Endodermal cell (in vitro differentiated cells): Measurements from ENCODE around the gene INPP5B. TPM values are rescaled to one million over a fixed set of nuclear protein-coding genes. Genes with fewer than 3 reads are reported as not detected.
"Not testable (repeated sequence)": the region's sequence is repeated elsewhere in the genome, so short reads cannot be mapped to it uniquely, and the experiment has no call there.

Experiments used
- DNase-seq: peaks from one replicate; pipeline ENCODE4 v3.0.0-alpha.2; 2017
- H3K27ac ChIP-seq: 2 replicates; pipeline ENCODE4 v1.5.1; 2013; ENCODE audit warnings: mild to moderate bottlenecking, low read depth, low read length, moderate library complexity
- H3K27me3 ChIP-seq: 2 replicates; pipeline ENCODE4 v1.6.1; 2013; ENCODE audit warnings: mild to moderate bottlenecking, low read length, moderate library complexity; ENCODE audit not compliant: insufficient read depth, control insufficient read depth, poor library complexity, severe bottlenecking
- H3K36me3 ChIP-seq: 2 replicates; pipeline ENCODE4 v1.7.0; 2013; ENCODE audit warnings: mild to moderate bottlenecking, low read length, moderate library complexity; ENCODE audit not compliant: control insufficient read depth, insufficient read depth
- H3K4me1 ChIP-seq: one replicate; pipeline ENCODE4 v1.7.0; 2013; ENCODE audit warnings: low read length; ENCODE audit not compliant: control insufficient read depth, insufficient read depth
- H3K4me3 ChIP-seq: 2 replicates; pipeline ENCODE4 v1.5.1; 2013; ENCODE audit warnings: mild to moderate bottlenecking, low read length, moderate library complexity
- H3K9ac ChIP-seq: 2 replicates; pipeline ENCODE4 v1.6.1; 2013; ENCODE audit warnings: mild to moderate bottlenecking, low read length, moderate library complexity; ENCODE audit not compliant: poor library complexity, severe bottlenecking; ENCODE audit errors: extremely low read depth
- H3K9me3 ChIP-seq: 2 replicates; pipeline ENCODE4 v1.6.1; 2013; ENCODE audit warnings: mild to moderate bottlenecking, low read length, moderate library complexity; ENCODE audit not compliant: control insufficient read depth
- H3K27ac Mint-ChIP-seq: 2 replicates; pipeline ENCODE4 v1.8.0; 2020; ENCODE audit warnings: mixed read lengths
- H3K27me3 Mint-ChIP-seq: 2 replicates; pipeline ENCODE4 v1.8.0; 2021; ENCODE audit warnings: mild to moderate bottlenecking, mixed read lengths; ENCODE audit not compliant: insufficient read depth
- H3K36me3 Mint-ChIP-seq: 2 replicates; pipeline ENCODE4 v1.8.0; 2020; ENCODE audit warnings: low read depth, mixed read lengths
- H3K4me1 Mint-ChIP-seq: 2 replicates; pipeline ENCODE4 v1.8.0; 2020; ENCODE audit warnings: mixed read lengths
- H3K4me3 Mint-ChIP-seq: 2 replicates; pipeline ENCODE4 v1.8.0; 2020; ENCODE audit warnings: mild to moderate bottlenecking, moderate library complexity, mixed read lengths
- H3K9me3 Mint-ChIP-seq: 2 replicates; pipeline ENCODE4 v1.8.0; 2020; ENCODE audit warnings: mild to moderate bottlenecking, mixed read lengths
- CTCF ChIP-seq: fragments of 200-600 bp; sonication (generic); conservative IDR thresholded peaks from 2 replicates; pipeline ENCODE4 v1.5.0; 2021; ENCODE audit warnings: antibody characterized with exemption, mild to moderate bottlenecking
- WGBS, 2 experiments: methylation state at CpG; one replicate each; pipeline versions ENCODE4 v1.1.5 to v1.1.7; 2013; ENCODE audit warnings: missing lambda C conversion rate in 2 of 2, mixed read lengths in 1 of 2; ENCODE audit not compliant: insufficient coverage in 1 of 2, insufficient read length in 1 of 2; 5-methylcytosine and 5-hydroxymethylcytosine counted together
- total RNA-seq, 2 donors: library from RNA; stranded (reverse); fragmentation: NEBNext Ultra II Directional in 1 of 2; extraction: Animal tissue kit (Norgen Biotek cat#: 25700) in 1 of 2; gene quantifications; 2 replicates in 1 of 2; 3 replicates in 1 of 2; pipeline ENCODE4 v1.2.1, GENCODE V29; 2021

Gene INPP5B
- total RNA-seq, 2 donors from 2014 or later = 19.9 to 21.4 TPM

DNA sequence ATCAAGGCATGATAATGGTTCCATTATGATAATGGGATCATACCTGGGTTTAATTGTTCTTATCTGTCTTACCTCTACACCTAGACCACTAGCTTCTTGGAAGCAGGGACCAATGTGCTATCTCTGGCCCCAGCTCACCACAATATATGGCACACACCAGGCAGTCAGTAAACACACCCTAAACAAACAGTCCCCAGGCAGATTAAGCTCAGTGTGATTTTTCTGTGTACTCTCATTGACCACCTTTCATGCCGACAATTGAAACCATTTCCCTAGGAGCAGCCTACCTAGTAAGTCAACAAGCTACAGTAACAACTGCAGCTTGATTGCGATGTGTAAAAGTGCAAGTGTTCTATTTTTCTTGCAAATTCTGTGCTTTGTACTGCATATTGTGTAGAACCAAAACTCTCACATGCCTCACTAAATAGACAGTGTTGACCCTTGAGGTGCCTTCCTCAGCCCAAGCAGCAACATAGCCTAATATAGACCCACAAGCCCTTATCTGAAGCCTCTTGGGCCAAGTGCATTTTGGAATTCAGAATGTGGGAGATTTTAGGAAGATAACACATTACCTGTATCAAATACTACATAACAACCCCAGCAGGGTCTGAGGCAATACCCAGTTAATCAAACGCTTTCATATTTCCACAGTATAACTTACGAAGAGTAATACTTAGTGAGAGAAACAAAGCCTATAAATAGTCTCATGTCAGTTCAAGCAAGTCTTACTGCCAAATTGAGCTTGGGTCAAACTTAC, 32.0 kb downstream of the INPP5B start:
- H3K27me3 ChIP-seq = peaks cover 10% of the 10 kb centered on the region
- peaks cover 16% of the 10 kb centered on the region for H3K9me3 ChIP-seq
- no peak overlapping the region for H3K4me3 Mint-ChIP-seq
- H3K4me3 ChIP-seq = peak overlapping the region; percentile 4
- H3K4me1 ChIP-seq = peaks cover 6% of the 10 kb centered on the region
- H3K9me3 Mint-ChIP-seq = no peaks in the 10 kb centered on the region
- H3K36me3 Mint-ChIP-seq = no peaks in the 10 kb centered on the region
- H3K27ac ChIP-seq = no peak overlapping the region
- peaks cover 29% of the 10 kb centered on the region for H3K27me3 Mint-ChIP-seq
- no peaks in the 10 kb centered on the region for H3K4me1 Mint-ChIP-seq
- WGBS, 2 experiments = 80 to 83% methylated on average over 4 of the region's 4 CpGs
- TF ChIP-seq CTCF = no peak
- H3K27ac Mint-ChIP-seq = no peak overlapping the region
- H3K9ac ChIP-seq = no peak overlapping the region
- no peaks in the 10 kb centered on the region for H3K36me3 ChIP-seq
- peak; percentile 53 for DNase-seq

- not testable (repeated sequence) for H3K27me3 ChIP-seq, H3K4me1 ChIP-seq, DNase-seq, H3K27ac ChIP-seq, H3K36me3 ChIP-seq, H3K9me3 Mint-ChIP-seq, H3K27ac Mint-ChIP-seq, H3K9ac ChIP-seq, H3K4me1 Mint-ChIP-seq, H3K27me3 Mint-ChIP-seq, H3K4me3 Mint-ChIP-seq
- 91 to 100% methylated on average over 2 to 3 of the region's 3 CpGs for WGBS, 2 experiments
- peaks cover 25% of the 10 kb centered on the region for H3K9me3 ChIP-seq
- peaks cover 21% of the 10 kb centered on the region for H3K36me3 Mint-ChIP-seq
- H3K4me3 ChIP-seq = peak overlapping the region; percentile 23
Observed at GRCh38 chr1:37911478-37911877, 35.4 kb downstream of the INPP5B start.

DNA sequence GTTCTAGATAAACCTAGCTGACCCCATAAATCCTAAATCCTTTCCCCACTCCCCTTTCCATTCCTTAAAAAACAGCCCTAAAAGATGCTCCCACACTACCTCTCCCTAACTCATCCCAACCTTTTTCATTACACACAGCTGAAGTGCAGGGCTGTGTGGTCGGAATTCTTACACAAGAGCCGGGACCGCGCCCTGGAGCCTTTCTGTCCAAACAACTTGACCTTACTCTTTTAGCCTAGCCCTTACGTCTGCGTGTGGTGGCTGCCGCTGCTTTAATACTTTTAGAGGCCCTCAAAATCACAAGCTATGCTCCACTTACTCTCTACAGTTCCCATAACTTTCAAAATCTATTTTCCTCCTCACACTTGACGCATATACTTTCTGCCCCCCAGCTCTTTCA, 36.0 kb downstream of the INPP5B start:
- not testable (repeated sequence) for H3K36me3 ChIP-seq, H3K9ac ChIP-seq, H3K4me3 Mint-ChIP-seq, H3K27me3 Mint-ChIP-seq, H3K27me3 ChIP-seq, H3K27ac ChIP-seq, H3K4me1 ChIP-seq, H3K9me3 Mint-ChIP-seq, DNase-seq, H3K4me3 ChIP-seq, H3K27ac Mint-ChIP-seq, H3K4me1 Mint-ChIP-seq
- H3K36me3 Mint-ChIP-seq = peaks cover 24% of the 10 kb centered on the region
- peaks cover 30% of the 10 kb centered on the region for H3K9me3 ChIP-seq
- WGBS, 2 experiments = 94 to 97% methylated on average over 7 to 8 of the region's 8 CpGs

DNA sequence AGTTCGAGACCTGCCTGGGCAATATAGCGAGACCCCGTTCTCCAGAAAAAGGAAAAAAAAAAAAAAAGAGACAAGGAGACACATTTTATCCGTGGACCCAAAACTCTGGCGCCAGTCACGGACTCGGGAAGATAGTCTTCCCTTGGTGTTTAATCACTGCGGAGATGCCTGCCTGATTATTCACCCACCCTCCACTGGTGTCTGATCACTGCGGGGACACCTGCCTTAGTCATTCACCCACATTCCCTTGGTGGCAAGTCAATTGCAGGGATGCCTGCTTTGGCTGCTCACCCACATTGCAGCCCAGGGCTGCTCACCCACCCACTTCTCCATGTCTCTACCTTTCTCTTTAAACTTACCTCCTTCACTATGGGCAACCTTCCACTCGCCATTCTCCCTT, 38.3 kb downstream of the INPP5B start:
- peaks cover 28% of the 10 kb centered on the region for H3K36me3 Mint-ChIP-seq

GRCh38 chr1:37907416-37908125, 39.3 kb downstream of the INPP5B start:
- H3K9me3 Mint-ChIP-seq = not testable (repeated sequence)
- 91 to 96% methylated on average over 4 to 6 of the region's 6 CpGs for WGBS, 2 experiments

More for the DNA sequence above, 38.3 kb downstream of the INPP5B start:
- not testable (repeated sequence) for DNase-seq, H3K4me3 ChIP-seq, H3K4me1 Mint-ChIP-seq, H3K27ac Mint-ChIP-seq, H3K27me3 Mint-ChIP-seq, H3K27ac ChIP-seq, H3K9me3 Mint-ChIP-seq, H3K4me1 ChIP-seq, H3K27me3 ChIP-seq, H3K36me3 ChIP-seq, H3K9ac ChIP-seq, H3K4me3 Mint-ChIP-seq
- H3K9me3 ChIP-seq = peaks cover 45% of the 10 kb centered on the region
- 89 to 96% methylated on average over 5 to 10 of the region's 10 CpGs for WGBS, 2 experiments

DNA sequence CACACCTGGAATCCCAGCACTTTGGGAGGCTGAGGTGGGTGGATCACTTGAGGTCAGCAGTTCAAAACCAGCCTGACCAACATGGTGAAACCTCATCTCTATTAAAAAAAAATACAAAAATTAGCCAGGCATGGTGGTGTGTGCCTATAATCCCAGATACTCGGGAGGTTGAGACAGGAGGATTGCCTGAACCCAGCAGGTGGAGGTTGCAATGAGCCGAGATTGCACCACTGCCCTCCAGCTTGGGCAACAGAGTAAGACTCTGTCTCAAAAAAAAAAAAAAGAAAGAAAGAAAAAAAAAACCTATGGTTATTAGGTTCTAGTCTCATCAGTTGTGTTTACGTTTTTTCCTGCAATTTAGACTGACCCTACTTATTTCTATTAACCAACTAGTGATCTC, 40.3 kb downstream of the INPP5B start:
- 86 to 94% methylated on average over 1 to 3 of the region's 3 CpGs for WGBS, 2 experiments
- H3K27me3 ChIP-seq, H3K9ac ChIP-seq, H3K4me1 Mint-ChIP-seq, H3K4me3 ChIP-seq, H3K4me3 Mint-ChIP-seq, H3K27me3 Mint-ChIP-seq, H3K27ac Mint-ChIP-seq, H3K27ac ChIP-seq, H3K9me3 Mint-ChIP-seq, DNase-seq, H3K4me1 ChIP-seq, H3K36me3 ChIP-seq: not testable (repeated sequence)
- H3K9me3 ChIP-seq = peaks cover 34% of the 10 kb centered on the region
- H3K36me3 Mint-ChIP-seq = peaks cover 36% of the 10 kb centered on the region

More at GRCh38 chr1:37907416-37908125, 39.3 kb downstream of the INPP5B start:
- H3K27me3 Mint-ChIP-seq, H3K27me3 ChIP-seq, H3K4me3 ChIP-seq, H3K36me3 ChIP-seq, H3K4me1 ChIP-seq, H3K27ac Mint-ChIP-seq, H3K9ac ChIP-seq, H3K4me3 Mint-ChIP-seq, DNase-seq, H3K27ac ChIP-seq, H3K4me1 Mint-ChIP-seq: not testable (repeated sequence)
- H3K9me3 ChIP-seq = peaks cover 44% of the 10 kb centered on the region
- peaks cover 34% of the 10 kb centered on the region for H3K36me3 Mint-ChIP-seq
